Measurements from ENCODE around the gene CXCL16.
A peak's percentile ranks its signal among the peaks of the same experiment; 100 is the strongest.

CXCL16 gene

DNA sequence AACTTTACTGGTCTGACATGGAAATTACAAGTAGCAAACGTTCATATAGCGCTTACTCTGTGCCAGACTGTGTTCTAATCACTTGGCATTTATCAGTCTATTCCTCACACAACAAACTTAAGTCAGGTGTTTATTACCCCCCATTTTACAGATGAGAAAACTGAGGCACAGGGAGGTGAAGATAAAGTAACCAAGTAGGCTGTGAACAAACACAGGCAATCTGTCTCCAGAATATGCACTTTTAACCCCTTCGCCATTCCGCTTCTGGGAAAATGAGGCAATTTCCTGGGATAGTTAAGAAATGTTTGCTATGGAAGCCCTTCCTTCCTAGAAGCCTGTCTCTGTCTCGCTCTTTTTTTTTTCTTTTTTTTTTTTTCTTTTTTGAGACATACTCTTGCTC lies 12.2 kb upstream of the CXCL16 start:
- no peak for DNase-seq (ENCODE audit: low spot score)

DNA sequence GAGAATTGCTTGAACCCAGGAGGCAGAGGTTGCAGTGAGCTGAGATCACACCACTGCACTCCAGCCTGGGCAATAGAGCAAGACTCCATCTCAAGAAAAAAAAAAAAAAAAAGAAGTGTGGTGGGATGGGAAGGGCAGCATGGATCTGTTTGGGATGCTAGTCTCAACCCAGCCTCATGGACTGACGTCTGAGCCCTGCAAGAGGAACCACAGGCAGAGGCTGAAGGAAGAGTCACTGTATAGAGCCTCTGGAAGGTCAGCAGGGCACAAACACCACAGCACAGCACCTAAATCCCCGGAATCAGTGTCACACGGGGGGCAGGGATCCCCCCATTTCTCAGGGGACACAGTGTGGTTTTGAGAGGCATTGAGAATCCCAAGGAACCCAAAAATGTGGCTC lies 10.9 kb upstream of the CXCL16 start:
- no peak for DNase-seq (ENCODE audit: low spot score)

DNA sequence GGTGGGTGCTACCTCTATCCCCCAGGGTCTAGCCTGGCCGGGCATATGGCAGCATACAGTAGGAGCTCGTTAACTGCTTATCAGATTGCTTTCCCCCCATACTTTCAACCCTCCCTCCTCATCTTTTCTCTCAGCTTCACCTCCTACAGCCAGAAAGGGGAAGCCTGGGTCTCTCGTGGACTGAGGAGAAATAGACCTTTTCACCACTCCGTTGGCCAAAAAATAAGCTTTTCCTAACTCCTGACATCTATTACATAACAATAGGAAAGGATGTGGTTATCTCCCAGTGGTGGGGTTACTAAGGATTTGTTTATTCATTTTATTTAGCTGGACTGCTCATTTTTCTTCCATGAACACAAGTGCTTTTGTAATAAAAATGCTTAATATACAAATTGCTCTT lies 9.0 kb upstream of the CXCL16 start:
- DNase-seq (ENCODE audit: low spot score): no peak

DNA sequence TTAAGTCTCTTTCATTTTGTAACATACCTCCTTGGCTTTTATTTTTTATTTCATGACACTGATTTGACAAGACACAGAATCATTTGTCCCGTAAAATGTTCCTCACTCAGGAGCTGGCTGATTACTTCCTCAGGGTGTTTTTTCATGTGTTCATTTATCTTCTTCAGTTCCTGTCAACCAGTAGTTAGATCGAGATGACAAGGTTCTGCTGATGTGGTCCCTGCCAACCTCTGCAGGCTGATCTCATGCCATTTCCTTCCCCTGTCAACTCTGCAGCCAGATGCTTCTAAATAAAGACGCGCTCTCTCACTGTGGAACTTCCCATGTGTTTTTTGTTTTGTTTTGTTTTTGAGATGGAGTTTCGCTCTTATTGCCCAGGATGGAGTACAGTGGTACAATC lies 8.1 kb upstream of the CXCL16 start:
- no peak for DNase-seq (ENCODE audit: low spot score)

DNA sequence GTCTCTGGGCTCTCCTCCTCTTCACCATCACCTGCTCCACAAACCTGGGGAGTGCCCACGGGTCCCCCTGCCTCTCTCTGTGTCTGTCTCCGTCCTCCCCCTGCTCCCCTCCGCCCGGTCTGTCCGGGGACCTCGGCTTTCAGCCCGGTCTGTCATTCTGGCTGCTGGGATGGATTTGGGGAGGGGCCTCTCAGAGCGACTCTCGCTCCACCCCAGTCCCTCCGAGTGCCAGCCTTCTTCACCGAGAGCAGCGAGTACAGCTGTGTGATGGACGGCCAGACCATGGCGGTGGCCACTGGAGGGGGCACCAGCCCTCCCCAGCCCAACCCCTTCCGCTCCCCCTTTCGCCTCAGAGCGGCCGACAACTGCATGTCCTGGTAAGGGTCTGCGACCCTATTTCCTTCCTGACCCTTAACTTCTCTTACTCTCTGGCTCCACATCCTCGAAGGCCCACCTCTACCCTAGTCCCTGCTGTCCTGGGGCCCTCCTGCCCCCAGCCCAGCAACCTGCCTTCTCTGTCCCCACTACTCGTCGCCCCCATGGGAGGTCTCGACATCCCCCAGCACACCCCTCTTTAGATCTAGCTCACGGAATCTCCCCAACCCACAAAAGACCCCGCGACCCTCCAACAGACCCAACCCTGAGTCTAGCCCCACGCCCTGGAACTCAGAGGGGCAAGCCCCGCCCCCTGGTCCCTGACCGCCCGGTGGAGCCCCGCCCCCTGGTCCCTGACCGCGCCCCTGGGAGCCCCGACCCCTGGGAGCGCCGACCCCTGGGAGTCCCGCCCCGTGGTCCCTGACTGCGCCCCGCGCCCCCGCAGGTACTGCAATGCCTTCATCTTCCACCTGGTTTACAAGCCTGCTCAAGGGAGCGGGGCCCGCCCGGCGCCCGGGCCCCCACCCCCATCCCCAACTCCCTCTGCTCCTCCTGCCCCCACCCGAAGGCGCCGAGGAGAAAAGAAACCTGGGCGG lies 5.6 kb upstream of the CXCL16 start:
- no peak for DNase-seq (ENCODE audit: low spot score)

DNA sequence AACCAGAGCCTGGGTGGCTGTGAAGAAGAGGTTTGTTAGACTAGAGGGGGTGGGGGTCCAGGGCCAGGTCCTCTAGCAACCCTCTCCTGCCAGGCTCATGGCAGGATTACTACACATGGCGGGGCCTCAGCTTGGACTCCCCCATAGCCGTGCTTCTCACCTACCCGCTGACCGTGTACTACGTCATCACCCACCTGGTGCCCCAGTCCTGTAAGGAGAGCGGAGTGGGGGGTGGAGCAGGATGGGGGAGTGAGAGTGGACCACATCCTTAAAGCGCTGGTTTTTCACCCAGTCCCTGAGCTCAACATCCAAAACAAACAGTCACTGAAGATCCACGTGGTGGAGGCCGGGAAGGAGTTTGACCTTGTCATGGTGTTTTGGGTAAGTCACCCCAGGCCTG lies 4.2 kb upstream of the CXCL16 start:
- DNase-seq (ENCODE audit: low spot score): no peak

DNA sequence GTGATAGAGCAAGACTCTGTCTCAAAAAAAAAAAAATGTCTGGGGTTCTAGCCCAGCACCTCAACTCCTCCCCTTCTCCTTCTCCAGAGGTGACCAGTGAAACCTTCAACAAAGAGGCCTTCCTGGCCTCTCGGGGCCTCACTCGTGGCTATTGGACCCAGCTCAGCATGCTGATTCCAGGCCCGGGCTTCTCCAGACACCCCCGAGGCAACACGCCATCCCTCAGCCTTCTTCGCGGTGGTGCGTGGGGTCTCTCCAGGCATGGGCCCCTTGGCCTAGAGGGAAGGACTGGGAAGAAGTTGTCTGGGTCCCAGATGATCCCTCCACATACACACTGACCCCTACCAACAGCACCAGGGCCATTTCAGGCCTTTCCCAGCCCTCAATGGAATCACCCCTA lies 3.5 kb upstream of the CXCL16 start:
- no peak for DNase-seq (ENCODE audit: low spot score)

DNA sequence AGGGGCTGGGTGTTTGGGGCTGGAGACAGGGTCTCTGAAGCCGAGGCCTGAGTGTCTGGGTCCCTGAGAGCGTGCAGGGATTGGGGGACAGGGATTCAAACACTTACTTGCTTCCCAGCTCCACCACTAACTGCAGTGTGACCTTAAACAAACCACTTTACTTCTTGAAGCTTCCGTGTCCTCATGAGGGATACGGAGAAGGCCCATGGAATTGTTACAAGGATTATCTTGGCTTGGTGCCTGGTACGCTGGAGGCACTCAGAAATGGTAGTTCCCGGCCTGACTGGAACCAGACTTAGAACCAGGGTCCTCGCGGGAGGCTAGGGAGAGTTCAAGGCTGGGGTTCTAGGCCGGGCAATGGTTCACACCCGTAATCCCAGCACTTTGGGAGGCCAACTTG lies 2.9 kb upstream of the CXCL16 start:
- DNase-seq (ENCODE audit: low spot score): no peak

DNA sequence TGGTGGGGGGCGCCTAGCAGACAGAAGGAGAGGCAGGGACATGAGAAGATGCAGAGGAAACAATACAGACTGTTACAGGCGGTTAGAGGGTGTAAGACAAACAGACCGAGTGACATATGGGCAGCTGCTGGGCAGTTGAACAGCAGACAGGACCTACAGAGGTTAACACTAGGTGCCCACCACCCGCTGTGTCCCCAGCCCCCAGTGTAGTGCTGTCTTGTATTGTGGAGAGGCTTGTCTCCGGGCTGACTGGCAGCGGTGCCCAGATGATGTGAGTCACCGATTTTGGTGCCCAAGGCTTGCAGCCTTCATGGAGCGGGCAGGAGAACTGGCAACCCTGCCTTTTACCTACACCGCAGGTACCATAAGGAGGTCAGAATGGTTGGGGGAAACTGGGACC lies 2.4 kb upstream of the CXCL16 start:
- DNase-seq (ENCODE audit: low spot score): no peak

DNA sequence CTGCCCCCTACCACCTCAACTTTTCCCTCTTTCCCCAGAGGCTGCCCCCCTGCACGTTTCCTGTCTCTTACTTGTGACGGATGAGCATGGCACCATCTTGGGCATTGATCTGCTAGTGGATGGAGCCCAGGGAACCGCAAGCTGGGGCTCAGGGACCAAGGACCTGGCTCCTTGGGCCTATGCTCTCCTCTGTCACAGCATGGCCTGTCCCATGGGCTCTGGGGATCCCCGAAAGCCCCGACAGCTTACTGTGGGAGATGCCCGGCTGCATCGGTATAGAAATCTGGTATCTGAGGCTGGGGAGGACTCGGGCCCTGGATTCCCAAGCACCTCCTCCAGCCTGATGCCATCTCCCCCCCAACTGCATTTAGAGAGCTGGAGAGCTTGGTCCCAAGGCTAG lies 1.8 kb upstream of the CXCL16 start:
- DNase-seq (ENCODE audit: low spot score): no peak

DNA sequence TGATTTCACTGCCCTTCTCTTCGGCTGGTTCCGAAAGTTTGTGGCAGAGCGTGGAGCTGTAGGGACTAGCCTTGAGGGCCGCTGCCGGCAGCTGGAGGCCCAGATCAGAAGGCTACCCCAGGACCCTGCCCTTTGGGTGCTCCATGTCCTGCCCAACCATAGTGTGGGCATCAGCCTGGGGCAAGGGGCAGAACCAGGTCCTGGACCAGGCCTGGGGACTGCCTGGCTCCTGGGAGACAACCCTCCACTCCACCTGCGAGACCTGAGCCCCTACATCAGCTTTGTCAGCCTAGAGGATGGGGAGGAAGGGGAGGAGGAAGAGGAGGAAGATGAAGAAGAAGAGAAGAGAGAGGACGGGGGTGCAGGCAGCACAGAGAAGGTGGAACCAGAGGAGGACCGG lies 856 bp upstream of the CXCL16 start:
- DNase-seq (ENCODE audit: low spot score): no peak

DNA sequence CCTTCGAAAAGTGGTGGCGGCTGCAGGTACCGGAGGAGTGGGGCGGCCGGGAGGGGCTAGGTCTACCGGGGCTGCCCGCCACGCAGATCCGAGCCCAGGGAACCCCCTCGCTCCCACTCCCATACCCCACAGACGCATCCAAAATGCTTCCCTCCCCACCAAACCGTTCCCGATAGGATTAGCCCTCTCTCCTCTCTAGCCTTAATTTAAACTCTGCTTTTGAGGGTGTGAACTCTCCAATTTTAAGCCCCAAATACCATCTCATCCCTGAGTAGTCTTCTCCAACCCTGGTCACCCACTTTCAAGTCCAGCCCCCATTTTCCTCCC lies 260 bp upstream of the CXCL16 start:
- no peak for DNase-seq (ENCODE audit: low spot score)

DNA sequence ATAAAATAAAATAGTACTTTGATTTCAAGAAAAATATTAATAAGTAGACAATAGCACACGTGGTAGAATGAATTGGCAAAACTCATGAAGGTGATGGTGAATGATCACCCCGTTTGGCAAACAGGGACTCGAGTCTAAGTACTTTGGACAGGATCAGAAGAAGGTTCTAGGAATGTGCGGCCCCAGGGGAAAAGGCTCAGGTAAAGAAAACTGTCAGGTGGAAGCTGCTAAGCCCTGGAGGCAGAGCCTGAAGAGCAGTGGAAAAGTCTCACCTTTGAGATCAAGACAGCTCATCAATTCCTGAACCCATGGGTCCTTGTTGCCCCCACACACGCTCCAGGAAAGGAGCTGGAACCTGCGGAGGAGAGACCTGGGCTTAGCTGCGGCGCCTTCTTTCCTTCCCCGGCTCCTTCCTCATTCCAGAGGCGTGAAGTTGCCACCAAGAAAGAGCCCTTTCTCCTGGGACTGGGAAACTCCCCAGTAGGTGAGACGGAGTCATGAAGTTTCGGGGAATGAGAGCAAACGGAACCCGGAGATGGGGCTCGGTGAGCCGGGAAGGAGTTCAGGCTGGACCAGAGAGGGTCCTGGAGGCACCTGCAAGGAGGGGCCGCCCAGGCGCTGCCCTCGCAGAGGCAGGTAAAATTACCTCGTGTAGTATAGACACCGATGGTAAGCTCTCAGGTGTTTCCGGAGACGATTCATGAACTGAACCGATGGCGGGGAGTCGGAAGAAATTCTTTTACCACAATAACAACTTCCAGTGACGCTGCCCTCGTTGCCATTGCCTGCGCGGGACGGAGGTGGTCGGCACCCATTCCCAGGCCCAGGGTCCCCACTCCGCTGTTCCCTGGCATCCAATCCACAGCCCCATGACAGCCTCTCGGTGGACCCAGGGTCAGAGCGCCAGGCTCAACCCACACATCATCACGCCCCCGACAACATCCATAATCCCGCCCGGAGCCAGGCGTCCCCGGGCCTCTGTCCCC lies 1.3 kb downstream of the CXCL16 start:
- no peak for DNase-seq (ENCODE audit: low spot score)

DNA sequence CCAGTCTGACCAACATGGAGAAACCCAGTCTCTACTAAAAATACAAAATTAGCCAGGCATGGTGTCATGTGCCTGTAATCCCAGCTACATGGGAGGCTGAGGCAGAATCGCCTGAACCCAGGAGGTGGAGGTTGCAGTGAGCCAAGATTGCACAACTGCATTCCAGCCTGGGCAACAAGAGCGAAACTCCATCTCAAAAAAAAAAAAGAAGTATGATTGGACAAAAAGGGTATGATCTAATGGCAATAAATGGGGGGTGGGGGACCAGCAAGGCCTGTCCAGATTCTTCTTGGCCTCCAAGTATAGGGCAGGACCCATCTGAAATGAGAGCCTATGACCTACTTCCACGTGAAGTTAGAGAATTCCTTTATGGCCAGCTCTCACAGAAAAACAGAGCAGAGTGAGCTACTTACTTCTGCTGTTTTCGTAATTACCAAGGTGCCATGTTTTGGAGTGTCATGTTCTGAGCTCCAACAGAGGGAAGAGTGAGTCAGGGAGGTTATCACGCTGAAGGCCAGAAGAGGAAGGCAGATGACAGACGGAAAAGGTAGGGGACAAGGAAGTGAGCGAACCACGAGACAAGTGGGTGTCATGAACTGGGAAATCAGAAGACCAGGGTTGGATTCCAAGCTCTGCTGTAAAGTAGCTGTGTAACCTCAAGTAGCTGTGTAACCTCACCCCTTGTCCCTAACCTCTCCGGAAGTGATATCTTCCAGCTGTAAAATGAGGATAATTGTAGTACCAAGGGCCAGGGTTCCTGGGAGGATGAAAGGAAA lies 3.7 kb downstream of the CXCL16 start:
- no peak for DNase-seq (ENCODE audit: low spot score)

DNA sequence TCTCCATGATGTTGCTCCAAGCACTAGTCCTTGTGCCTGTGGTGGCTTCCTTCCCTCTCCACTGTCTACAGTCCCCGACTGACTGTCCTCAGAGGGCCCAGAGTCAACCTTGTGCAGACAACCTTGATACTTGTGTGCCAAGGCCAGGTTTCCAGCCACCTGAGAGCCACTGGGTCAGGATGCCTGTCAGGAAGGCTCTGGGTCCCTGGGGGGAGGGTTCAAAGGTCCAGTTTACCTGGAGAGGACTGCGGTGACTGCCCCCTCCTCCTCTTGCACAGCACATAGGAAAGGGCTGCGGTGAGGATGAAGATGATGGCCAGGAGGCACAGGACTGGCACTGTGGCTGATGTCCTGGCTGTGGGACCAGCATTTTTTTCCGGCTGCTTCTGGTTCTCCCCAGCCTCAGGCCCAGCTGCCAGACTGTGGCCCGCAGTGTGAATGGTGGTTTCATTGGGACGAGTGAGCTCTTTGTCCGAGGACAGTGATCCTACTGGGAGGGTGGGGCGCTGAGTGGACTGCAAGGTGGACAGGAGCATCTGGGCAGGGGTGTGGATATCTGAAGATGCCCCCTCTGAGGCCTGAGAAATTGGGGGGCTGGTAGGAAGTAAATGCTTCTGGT lies 4.8 kb downstream of the CXCL16 start:
- DNase-seq (ENCODE audit: low spot score): no peak

DNA sequence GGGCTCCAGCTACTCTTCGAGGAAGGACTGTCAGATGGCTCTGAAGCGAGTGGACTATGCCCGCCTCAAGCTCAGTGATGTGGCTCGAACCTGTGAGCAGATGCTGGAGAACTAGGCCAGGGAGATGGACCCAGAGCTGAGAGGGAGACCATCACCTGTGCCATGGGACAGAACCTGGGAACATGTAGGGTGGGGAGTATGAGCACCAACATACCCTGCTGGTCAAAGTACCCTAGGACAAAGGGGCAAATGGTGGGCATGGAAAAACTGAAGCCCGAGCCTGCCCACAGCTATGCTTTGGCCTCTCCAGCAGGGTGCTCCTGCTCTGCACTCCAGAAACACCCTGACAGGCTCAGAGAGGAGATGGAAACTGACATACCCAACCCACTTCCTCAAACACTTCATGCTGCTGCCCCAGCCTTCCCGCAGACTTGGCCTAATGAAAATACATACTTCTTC lies 6.6 kb downstream of the CXCL16 start:
- no peak for DNase-seq (ENCODE audit: low spot score)

DNA sequence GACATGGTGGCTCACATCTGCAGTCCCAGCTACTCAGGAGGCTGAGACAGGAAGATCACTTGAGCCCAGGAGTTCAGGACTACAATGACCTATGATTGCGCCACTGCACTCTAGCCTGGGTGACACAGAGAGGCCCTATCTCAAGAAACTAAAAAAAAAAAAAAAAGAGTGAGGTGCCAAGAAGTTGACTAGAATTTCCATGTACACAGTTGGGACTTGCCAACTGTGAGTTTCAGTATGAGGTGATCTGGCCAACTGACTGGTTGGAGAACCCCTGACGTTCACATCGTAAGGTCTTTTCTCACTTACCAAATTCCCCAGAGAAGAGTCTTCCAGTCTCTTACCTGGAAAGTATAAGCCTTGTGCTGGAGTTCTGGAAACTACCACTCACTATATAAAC lies 11.6 kb downstream of the CXCL16 start:
- no peak for DNase-seq (ENCODE audit: low spot score)

DNA sequence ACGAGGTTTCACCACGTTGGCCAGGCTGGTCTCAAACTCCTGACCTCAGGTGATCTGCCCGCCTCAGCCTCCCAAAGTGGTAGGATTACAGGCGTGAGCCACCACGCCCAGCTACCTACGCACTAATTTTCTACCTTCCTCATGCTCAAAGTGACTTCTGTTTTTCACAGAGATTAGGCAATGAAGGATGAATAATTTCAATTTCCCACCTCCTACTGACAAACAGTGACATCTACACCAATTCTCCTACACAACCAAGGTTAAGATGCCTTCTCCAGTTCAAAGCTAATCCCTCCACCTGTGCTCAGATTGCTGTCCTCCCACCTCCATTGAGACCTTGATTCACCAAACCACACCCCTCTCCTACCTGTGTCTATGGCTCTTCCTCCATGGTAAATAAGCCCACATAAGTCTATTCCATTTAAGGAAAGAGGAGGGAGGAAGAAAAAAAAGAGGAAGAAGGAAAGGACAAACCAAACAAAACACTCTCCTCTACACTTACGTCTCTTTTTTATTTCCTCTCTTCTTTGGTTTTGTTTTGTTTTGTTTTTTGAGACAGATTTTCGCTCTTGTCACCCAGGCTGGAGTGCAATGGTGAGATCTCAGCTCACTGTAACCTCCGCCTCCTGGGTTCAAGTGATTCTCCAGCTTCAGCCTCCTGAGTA lies 13.9 kb downstream of the CXCL16 start:
- DNase-seq (ENCODE audit: low spot score): no peak

DNA sequence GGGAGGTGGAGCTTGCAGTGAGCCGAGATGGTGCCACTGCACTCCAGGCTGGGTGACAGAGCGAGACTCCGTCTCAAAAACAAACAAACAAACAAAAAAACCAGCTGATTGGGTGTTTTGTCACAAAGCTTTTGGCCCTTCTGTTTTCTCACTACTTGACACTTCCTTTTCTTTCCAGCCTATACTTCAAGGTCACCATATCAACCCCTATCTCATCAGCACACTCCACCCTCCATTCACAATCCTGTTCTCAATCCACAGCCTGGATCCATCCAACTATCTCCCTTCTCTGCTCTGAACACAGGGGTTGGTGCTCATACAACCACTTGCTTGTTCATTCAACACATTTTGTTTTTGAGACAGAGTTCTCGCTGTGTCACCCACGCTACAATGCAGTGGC lies 15.1 kb downstream of the CXCL16 start:
- no peak for DNase-seq (ENCODE audit: low spot score)

DNA sequence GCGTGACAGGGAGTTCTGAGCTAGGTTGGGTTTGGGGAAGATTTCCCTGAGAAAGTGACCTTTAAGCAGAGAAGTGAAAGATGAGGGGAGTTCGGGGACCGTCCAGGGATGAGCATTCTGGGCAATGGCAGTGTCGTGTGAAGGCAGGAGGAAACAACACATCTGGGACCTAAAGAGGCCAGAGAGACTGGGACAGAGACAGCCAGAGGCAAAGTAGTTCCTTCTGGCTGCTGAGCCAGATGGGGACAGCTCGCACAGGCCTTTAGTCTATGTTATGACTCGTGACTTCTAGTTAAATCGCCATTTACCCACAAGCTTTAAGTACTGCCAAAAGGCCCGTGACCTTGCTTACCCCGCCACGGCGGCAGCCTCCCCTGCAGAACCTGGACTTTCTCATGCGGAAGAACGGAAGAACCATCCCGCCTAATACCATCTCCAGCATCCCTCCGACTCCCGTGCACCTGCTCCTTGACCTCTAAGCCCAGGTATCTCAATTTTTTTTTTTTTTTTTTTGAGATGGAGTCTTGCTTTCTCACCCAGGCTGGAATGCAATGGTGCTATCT lies 17.0 kb downstream of the CXCL16 start:
- peak; percentile 27 for DNase-seq (ENCODE audit: low spot score)

All from RKO (cell line).